Ishikawa (cell line): ENCODE results near the gene BLCAP.

ENCODE experiments used
- CEBPB ChIP-seq: IDR thresholded peaks from 2 replicates; pipeline ENCODE4 v1.6.1; 2012
- CREB1 ChIP-seq: IDR thresholded peaks from 2 replicates; pipeline ENCODE4 v1.6.1; 2012; ENCODE audit warnings: low read depth
- EGR1 ChIP-seq: IDR thresholded peaks from 2 replicates; pipeline ENCODE4 v1.6.1; 2012
- EP300 ChIP-seq: IDR thresholded peaks from 2 replicates; pipeline ENCODE4 v1.6.1; 2012; ENCODE audit warnings: borderline replicate concordance
- FOXM1 ChIP-seq: IDR thresholded peaks from 2 replicates; pipeline ENCODE4 v1.6.1; 2012; ENCODE audit warnings: low read depth, borderline replicate concordance
- MAX ChIP-seq: IDR thresholded peaks from 2 replicates; pipeline ENCODE4 v1.6.1; 2012
- NFIC ChIP-seq: IDR thresholded peaks from 2 replicates; pipeline ENCODE4 v1.6.1; 2012
- RAD21 ChIP-seq: IDR thresholded peaks from 2 replicates; pipeline ENCODE4 v1.6.1; 2012; ENCODE audit warnings: low read depth
- REST ChIP-seq: IDR thresholded peaks from 2 replicates; pipeline ENCODE4 v1.6.1; 2012; ENCODE audit warnings: low read depth, mild to moderate bottlenecking
- TAF1 ChIP-seq: IDR thresholded peaks from 2 replicates; pipeline ENCODE4 v1.6.1; 2012; ENCODE audit warnings: low read depth, mild to moderate bottlenecking
- TCF12 ChIP-seq: IDR thresholded peaks from 2 replicates; pipeline ENCODE4 v1.6.1; 2012; ENCODE audit warnings: low read depth
- TEAD4 ChIP-seq: IDR thresholded peaks from 2 replicates; pipeline ENCODE4 v1.6.1; 2012
- USF1 ChIP-seq: IDR thresholded peaks from 2 replicates; pipeline ENCODE4 v1.6.1; 2012
- YY1 ChIP-seq: IDR thresholded peaks from 2 replicates; pipeline ENCODE4 v1.6.1; 2012; ENCODE audit warnings: low read depth
- ZBTB7A ChIP-seq: IDR thresholded peaks from 2 replicates; pipeline ENCODE4 v1.6.1; 2012; ENCODE audit warnings: low read depth

The BLCAP gene

GRCh38 chr20:37527638-37528445 is at the start of gene BLCAP:
BLCAP (minus strand) TSS chr20:37527876; CDS start chr20:37519174, 8,702 bp downstream.
- TF ChIP-seq MAX (peak; percentile 69), CEBPB (no peak), EGR1 (peak; percentile 46; the same call in 1 of the 2 replicates), ZBTB7A (peak; percentile 54; the same call in 1 of the 2 replicates), TCF12 (0 out of 2 replicates have a peak, but pooled peaks have one; percentile 45), YY1 (peak; percentile 90), FOXM1 (no peak), NFIC (no peak), USF1 (no peak), TEAD4 (peak; percentile 35; the same call in 1 of the 2 replicates), CREB1 (peak; percentile 45; the same call in 1 of the 2 replicates), RAD21 (no peak), TAF1 (peak; percentile 93), REST (no peak; the same call in 1 of the 2 replicates), EP300 (no peak; the same call in 1 of the 2 replicates)

- no peak for TF ChIP-seq RAD21
- TF ChIP-seq TAF1, result no peak
- no peak for TF ChIP-seq YY1
- no peak for TF ChIP-seq TEAD4
- no peak for TF ChIP-seq EGR1
- TF ChIP-seq REST, result no peak
- no peak for TF ChIP-seq ZBTB7A
- no peak for TF ChIP-seq USF1
- TF ChIP-seq NFIC, result no peak
- TF ChIP-seq FOXM1, result no peak
- no peak for TF ChIP-seq CEBPB
- TF ChIP-seq EP300, result no peak
These were observed 49.2 kb upstream of the BLCAP start for GRCh38 chr20:37576911-37577310.

GRCh38 chr20:37575884-37576283 is 48.2 kb upstream of the BLCAP start:
- TF ChIP-seq MAX (no peak), TEAD4 (no peak), NFIC (no peak), FOXM1 (no peak), CREB1 (no peak), YY1 (no peak), EGR1 (no peak), CEBPB (no peak), USF1 (no peak), TAF1 (no peak), TCF12 (no peak), REST (no peak), ZBTB7A (no peak), RAD21 (no peak), EP300 (no peak)
